Measurements from ENCODE around the gene FBH1.

DNA sequence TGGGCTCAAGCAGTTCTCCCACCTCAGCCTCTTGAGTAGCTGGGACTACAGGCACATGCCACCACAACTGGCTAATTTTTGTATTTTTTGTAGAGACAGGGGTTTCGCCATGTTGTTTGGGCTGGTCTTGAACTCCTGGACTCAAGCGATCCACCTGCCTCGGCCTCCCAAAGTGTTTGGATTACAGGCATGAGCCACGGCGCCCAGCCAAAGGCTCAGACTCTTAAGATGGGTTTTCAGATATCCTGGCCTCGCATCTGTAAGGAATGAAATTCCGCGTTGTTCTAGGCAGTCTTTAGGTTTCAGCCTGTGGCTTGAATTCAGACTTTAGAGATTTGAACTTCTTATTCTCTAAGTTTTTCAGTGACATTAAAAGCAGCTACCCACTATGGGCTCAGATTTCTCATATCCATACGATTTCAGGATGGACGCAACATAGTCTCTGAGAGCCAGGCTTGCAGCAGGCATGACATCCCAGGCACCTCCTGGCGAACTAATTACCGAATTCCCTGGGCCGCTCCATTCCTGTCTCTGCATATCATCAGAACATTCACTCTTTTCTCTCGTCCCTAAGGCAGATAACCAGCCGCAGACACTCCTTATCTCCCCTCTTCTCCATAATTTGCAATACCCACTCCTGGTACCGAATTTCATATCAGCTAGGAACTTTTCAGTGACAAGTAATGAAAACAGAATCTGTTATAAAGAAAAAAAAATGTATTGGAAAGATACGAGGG, 57.6 kb downstream of the FBH1 start:
- TF ChIP-seq EZH2 (IDR thresholded peaks at IDR 0.05; ENCODE audit: borderline replicate concordance, low read depth, low read length, poor library complexity, severe bottlenecking), result no peak
- TF ChIP-seq, protein P1, sequence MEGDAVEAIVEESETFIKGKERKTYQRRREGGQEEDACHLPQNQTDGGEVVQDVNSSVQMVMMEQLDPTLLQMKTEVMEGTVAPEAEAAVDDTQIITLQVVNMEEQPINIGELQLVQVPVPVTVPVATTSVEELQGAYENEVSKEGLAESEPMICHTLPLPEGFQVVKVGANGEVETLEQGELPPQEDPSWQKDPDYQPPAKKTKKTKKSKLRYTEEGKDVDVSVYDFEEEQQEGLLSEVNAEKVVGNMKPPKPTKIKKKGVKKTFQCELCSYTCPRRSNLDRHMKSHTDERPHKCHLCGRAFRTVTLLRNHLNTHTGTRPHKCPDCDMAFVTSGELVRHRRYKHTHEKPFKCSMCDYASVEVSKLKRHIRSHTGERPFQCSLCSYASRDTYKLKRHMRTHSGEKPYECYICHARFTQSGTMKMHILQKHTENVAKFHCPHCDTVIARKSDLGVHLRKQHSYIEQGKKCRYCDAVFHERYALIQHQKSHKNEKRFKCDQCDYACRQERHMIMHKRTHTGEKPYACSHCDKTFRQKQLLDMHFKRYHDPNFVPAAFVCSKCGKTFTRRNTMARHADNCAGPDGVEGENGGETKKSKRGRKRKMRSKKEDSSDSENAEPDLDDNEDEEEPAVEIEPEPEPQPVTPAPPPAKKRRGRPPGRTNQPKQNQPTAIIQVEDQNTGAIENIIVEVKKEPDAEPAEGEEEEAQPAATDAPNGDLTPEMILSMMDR (conservative IDR thresholded peaks at IDR 0.05; ENCODE audit: low read depth, low read length), result no peak
